H1 (cell line): ENCODE data around the gene AHR. TPM values are rescaled to one million over a fixed set of nuclear protein-coding genes. Genes with fewer than 3 reads are reported as not detected.

Source experiments
- KDM4A ChIP-seq: IDR thresholded peaks from one replicate; pipeline ENCODE4 v1.7.1; 2012; ENCODE audit warnings: low read depth, mild to moderate bottlenecking, moderate library complexity, low read length, inconsistent platforms; ENCODE audit not compliant: severe bottlenecking
- RFX5 ChIP-seq: IDR thresholded peaks from 2 replicates; pipeline ENCODE4 v1.6.1; 2011; ENCODE audit warnings: low read depth, low read length, improper control_type of control experiment, borderline replicate concordance
- polyA plus RNA-seq, 7 experiments: library from polyadenylated mRNA; depleted of rRNA in 3 of 7; stranded (reverse) in 5 of 7; unstranded in 2 of 7; fragments of >200 nt in 5 of 7; fragments of 200-250 nt in 2 of 7; gene quantifications; 1 replicate in 5 of 7; 2 replicates in 1 of 7; 4 replicates in 1 of 7; pipeline versions ENCODE4 v1.2.1 to v1.2.3, GENCODE V29; 2011 to 2013; ENCODE audit warnings: missing spikeins in 2 of 7, mixed read lengths in 2 of 7
- total RNA-seq: library from RNA; stranded (reverse); fragmentation: NEBNext Ultra II Directional; extraction: Animal tissue kit (Norgen Biotek cat#: 25700); gene quantifications from 2 replicates; pipeline ENCODE4 v1.2.1, GENCODE V29; 2021

Gene AHR
- total and polyA plus RNA-seq, 2 of the 8 experiments (the other 6 are each of a cell fraction or from before 2014, with no cell fraction given), result 1.4 to 9.7 TPM

DNA sequence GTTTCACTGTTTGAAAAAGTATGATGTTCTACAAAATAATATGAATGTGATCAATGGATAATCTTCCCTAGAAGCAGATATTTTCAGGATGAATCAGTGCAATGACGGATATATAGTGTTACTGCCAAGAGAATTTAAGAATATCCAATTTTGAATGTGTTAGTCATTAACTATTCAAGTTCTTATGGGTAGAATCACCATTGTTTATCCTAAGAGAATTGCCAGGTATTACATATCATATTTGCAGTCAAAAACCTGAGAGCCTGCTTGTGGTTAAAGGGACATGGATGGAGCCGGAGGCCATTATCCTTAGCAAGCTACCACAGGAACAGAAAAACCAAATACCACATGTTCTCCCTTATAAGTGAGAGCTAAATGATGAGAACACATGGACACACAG is 26.9 kb downstream of the AHR start (continued):
- no peak for TF ChIP-seq KDM4A
- TF ChIP-seq RFX5, result no peak
